ENCODE data around the gene PRRT3. TPM values are rescaled to one million over a fixed set of nuclear protein-coding genes. Genes with fewer than 3 reads are reported as not detected.
"Not testable (repeated sequence)": the region's sequence is repeated elsewhere in the genome, so short reads cannot be mapped to it uniquely, and the experiment has no call there.

Gene PRRT3
- total RNA-seq, 1 donor from 2014 or later = 8.9 TPM

GRCh38 chr3:9899289-9899791 lies 52.9 kb downstream of the PRRT3 start:
- DNase-seq = no peak
- Mint-ChIP-seq H3K9me3 (ENCODE audit: unreplicated experiment) (peaks cover 2% of the 10 kb centered on the region), H3K27ac (ENCODE audit: unreplicated experiment) (no peak overlapping the region), H3K36me3 (ENCODE audit: unreplicated experiment) (no peaks in the 10 kb centered on the region), H3K27me3 (ENCODE audit: unreplicated experiment) (peaks cover 7% of the 10 kb centered on the region), H3K4me3 (ENCODE audit: unreplicated experiment) (no peak overlapping the region), H3K4me1 (ENCODE audit: low read depth, unreplicated experiment) (peaks cover 2% of the 10 kb centered on the region)
- TF ChIP-seq CTCF (IDR thresholded peaks at IDR 0.05; ENCODE audit: partially characterized antibody, unreplicated experiment) = no peak

GRCh38 chr3:9898467-9899241 lies 53.6 kb downstream of the PRRT3 start:
- no peak for DNase-seq
- peak overlapping the region; percentile 18 for H3K27ac Mint-ChIP-seq (ENCODE audit: unreplicated experiment)

GRCh38 chr3:9897408-9898372 lies 54.5 kb downstream of the PRRT3 start:
- H3K9me3 Mint-ChIP-seq (ENCODE audit: unreplicated experiment) = peaks cover 2% of the 10 kb centered on the region
- no peak for DNase-seq

More at GRCh38 chr3:9898467-9899241, 53.6 kb downstream of the PRRT3 start:
- H3K4me3 Mint-ChIP-seq (ENCODE audit: unreplicated experiment) = peak overlapping the region; percentile 23
- no peak for TF ChIP-seq CTCF (IDR thresholded peaks at IDR 0.05; ENCODE audit: partially characterized antibody, unreplicated experiment)
- H3K36me3 Mint-ChIP-seq (ENCODE audit: unreplicated experiment) = no peaks in the 10 kb centered on the region
- H3K27me3 Mint-ChIP-seq (ENCODE audit: unreplicated experiment) = peaks cover 7% of the 10 kb centered on the region
- H3K4me1 Mint-ChIP-seq (ENCODE audit: low read depth, unreplicated experiment) = peaks cover 2% of the 10 kb centered on the region
- H3K9me3 Mint-ChIP-seq (ENCODE audit: unreplicated experiment) = peaks cover 2% of the 10 kb centered on the region

GRCh38 chr3:9896755-9897407 lies 55.3 kb downstream of the PRRT3 start:
- not testable (repeated sequence) for H3K27me3 Mint-ChIP-seq (ENCODE audit: unreplicated experiment); H3K4me1 Mint-ChIP-seq (ENCODE audit: low read depth, unreplicated experiment); H3K36me3 Mint-ChIP-seq (ENCODE audit: unreplicated experiment); H3K9me3 Mint-ChIP-seq (ENCODE audit: unreplicated experiment); DNase-seq; H3K27ac Mint-ChIP-seq (ENCODE audit: unreplicated experiment); H3K4me3 Mint-ChIP-seq (ENCODE audit: unreplicated experiment)

More at GRCh38 chr3:9897408-9898372, 54.5 kb downstream of the PRRT3 start:
- TF ChIP-seq CTCF (IDR thresholded peaks at IDR 0.05; ENCODE audit: partially characterized antibody, unreplicated experiment) = no peak
- H3K27ac Mint-ChIP-seq (ENCODE audit: unreplicated experiment) = no peak overlapping the region
- H3K4me3 Mint-ChIP-seq (ENCODE audit: unreplicated experiment) = no peak overlapping the region
- no peaks in the 10 kb centered on the region for H3K4me1 Mint-ChIP-seq (ENCODE audit: low read depth, unreplicated experiment)
- H3K27me3 Mint-ChIP-seq (ENCODE audit: unreplicated experiment) = peaks cover 7% of the 10 kb centered on the region
- no peaks in the 10 kb centered on the region for H3K36me3 Mint-ChIP-seq (ENCODE audit: unreplicated experiment)

- not testable (repeated sequence) for H3K9me3 Mint-ChIP-seq (ENCODE audit: unreplicated experiment); H3K4me1 Mint-ChIP-seq (ENCODE audit: low read depth, unreplicated experiment); H3K36me3 Mint-ChIP-seq (ENCODE audit: unreplicated experiment); H3K27ac Mint-ChIP-seq (ENCODE audit: unreplicated experiment); H3K27me3 Mint-ChIP-seq (ENCODE audit: unreplicated experiment); H3K4me3 Mint-ChIP-seq (ENCODE audit: unreplicated experiment); DNase-seq
These were observed 56.5 kb downstream of the PRRT3 start for GRCh38 chr3:9895715-9896114.

Other genes starting within 250 kb of the PRRT3 start
- 54.6 TPM for gene CPNE9, start 248.6 kb downstream of the PRRT3 start, total RNA-seq (ENCODE audit: unreplicated experiment)
- gene BRPF1, start 220.7 kb downstream of the PRRT3 start, total RNA-seq (ENCODE audit: unreplicated experiment) = 30.6 TPM
- gene OGG1, start 202.5 kb downstream of the PRRT3 start, total RNA-seq (ENCODE audit: unreplicated experiment) = 76.5 TPM
- 8.2 TPM for gene CAMK1, start 182.5 kb downstream of the PRRT3 start, total RNA-seq (ENCODE audit: unreplicated experiment)
- gene TADA3, start 159.9 kb downstream of the PRRT3 start, total RNA-seq (ENCODE audit: unreplicated experiment) = 59.1 TPM
- gene ARPC4, start 159.3 kb downstream of the PRRT3 start, total RNA-seq (ENCODE audit: unreplicated experiment) = 164 TPM
- gene TTLL3, start 142.1 kb downstream of the PRRT3 start, total RNA-seq (ENCODE audit: unreplicated experiment) = 45.7 TPM
- gene RPUSD3, start 108.4 kb downstream of the PRRT3 start, total RNA-seq (ENCODE audit: unreplicated experiment) = 81.7 TPM
- not detected for gene CIDEC, start 72.2 kb downstream of the PRRT3 start, total RNA-seq (ENCODE audit: unreplicated experiment)
- gene JAGN1, start 61.8 kb downstream of the PRRT3 start, total RNA-seq (ENCODE audit: unreplicated experiment) = 37.8 TPM
- 3.9 TPM for gene IL17RE, start 49.6 kb downstream of the PRRT3 start, total RNA-seq (ENCODE audit: unreplicated experiment)
- 41.9 TPM for gene IL17RC, start 35.3 kb downstream of the PRRT3 start, total RNA-seq (ENCODE audit: unreplicated experiment)
- 92.6 TPM for gene CRELD1, start 18.6 kb downstream of the PRRT3 start, total RNA-seq (ENCODE audit: unreplicated experiment)
- 49.0 TPM for gene EMC3, start 34.4 kb upstream of the PRRT3 start, total RNA-seq (ENCODE audit: unreplicated experiment)
- gene FANCD2, start 74.0 kb upstream of the PRRT3 start, total RNA-seq (ENCODE audit: unreplicated experiment) = 7.0 TPM
- gene FANCD2OS, start 155.8 kb upstream of the PRRT3 start, total RNA-seq (ENCODE audit: unreplicated experiment) = not detected
- gene BRK1, start 163.3 kb upstream of the PRRT3 start, total RNA-seq (ENCODE audit: unreplicated experiment) = 126 TPM
- 69.2 TPM for gene VHL, start 189.4 kb upstream of the PRRT3 start, total RNA-seq (ENCODE audit: unreplicated experiment)
- gene IRAK2, start 212.5 kb upstream of the PRRT3 start, total RNA-seq (ENCODE audit: unreplicated experiment) = 0.20 TPM